Measurements from ENCODE around the gene UNKL. TPM values are rescaled to one million over a fixed set of nuclear protein-coding genes. Genes with fewer than 3 reads are reported as not detected.

The UNKL gene
- total RNA-seq, 1 donor from 2014 or later: 144 TPM

DNA sequence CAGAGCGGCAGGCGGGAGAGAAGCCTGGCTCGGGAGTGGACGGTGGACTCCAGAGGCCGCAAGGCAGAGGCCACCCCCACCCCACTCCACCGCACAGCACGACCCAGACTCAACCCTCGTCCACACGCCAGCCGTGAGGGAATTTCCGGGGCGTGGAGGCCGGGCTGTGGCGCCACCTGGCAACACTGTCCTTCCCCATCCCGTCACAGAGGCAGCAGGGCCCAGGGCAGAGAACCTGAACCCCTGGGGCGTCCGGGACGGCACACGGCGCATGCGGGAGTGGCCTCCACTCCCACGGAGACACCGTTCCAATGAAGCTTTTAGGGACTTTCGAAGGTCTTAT lies 39.2 kb downstream of the UNKL start:
- no peak overlapping the region for H3K27ac ChIP-seq
- H3K27me3 ChIP-seq: no peaks in the 10 kb centered on the region
- TF ChIP-seq, protein P1, sequence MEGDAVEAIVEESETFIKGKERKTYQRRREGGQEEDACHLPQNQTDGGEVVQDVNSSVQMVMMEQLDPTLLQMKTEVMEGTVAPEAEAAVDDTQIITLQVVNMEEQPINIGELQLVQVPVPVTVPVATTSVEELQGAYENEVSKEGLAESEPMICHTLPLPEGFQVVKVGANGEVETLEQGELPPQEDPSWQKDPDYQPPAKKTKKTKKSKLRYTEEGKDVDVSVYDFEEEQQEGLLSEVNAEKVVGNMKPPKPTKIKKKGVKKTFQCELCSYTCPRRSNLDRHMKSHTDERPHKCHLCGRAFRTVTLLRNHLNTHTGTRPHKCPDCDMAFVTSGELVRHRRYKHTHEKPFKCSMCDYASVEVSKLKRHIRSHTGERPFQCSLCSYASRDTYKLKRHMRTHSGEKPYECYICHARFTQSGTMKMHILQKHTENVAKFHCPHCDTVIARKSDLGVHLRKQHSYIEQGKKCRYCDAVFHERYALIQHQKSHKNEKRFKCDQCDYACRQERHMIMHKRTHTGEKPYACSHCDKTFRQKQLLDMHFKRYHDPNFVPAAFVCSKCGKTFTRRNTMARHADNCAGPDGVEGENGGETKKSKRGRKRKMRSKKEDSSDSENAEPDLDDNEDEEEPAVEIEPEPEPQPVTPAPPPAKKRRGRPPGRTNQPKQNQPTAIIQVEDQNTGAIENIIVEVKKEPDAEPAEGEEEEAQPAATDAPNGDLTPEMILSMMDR (IDR thresholded peaks at IDR 0.05): no peak
- H3K4me3 ChIP-seq: no peak overlapping the region
- intact Hi-C loops (cut with DNase I): no loop called here
- no peak for DNase-seq (ENCODE audit: low spot score in 2 of 2)
- peaks cover 11 to 15% of the 10 kb centered on the region in 2 donors for H3K4me1 ChIP-seq
- no peaks in the 10 kb centered on the region for H3K9me3 ChIP-seq
- peaks cover 16 to 18% of the 10 kb centered on the region in 2 donors for H3K36me3 ChIP-seq

DNA sequence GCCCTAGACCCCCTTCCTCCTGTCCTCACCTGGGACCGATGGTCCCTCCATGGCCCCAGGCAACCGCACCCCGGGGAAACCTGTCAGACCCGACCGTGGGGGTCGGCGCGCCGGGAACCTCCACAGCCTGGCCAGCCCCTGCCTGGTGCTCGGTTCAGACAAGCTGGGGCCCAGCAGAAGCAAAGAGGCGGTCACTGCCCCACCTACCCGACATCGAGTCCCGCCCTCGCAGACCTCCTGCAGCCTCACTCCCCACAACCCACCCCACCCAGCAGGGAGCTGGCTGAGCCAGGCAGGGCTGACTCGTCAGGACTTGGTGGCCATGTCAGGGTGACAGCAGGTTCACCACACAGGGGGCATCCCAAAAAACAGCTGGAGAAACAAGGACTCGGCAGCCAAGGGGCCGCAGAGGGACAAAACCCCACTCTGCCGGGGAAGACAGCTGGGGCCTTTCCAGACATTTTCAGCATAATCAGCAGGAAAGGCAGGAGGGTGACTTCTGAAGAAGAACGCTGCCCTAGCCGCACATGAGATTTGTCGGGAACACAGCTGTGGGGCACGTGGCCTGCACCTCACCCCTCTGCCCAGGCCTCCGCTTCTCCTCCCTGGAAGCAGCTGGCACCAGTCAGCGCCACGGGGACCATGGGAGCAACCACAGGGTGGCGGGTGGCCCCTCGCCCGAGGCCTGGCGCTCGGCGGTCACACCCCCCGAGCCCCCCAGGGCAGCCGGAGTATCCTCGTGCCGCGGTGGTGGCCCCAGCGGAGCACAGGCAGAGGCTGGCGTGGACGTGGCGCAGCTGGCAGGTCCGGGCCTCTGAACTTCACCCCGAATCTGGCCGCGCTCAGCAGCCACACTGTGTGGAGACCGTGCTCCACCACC lies 39.8 kb downstream of the UNKL start:
- peaks cover 22 to 24% of the 10 kb centered on the region in 2 donors for H3K36me3 ChIP-seq
- H3K27ac ChIP-seq: no peak overlapping the region
- H3K4me1 ChIP-seq: peaks cover 7 to 12% of the 10 kb centered on the region in 2 donors
- no peaks in the 10 kb centered on the region for H3K9me3 ChIP-seq
- H3K4me3 ChIP-seq: no peak overlapping the region
- intact Hi-C loops (cut with DNase I): no loop called here
- no peaks in the 10 kb centered on the region for H3K27me3 ChIP-seq
- DNase-seq (ENCODE audit: low spot score in 2 of 2): no peak
- TF ChIP-seq, protein P1 (IDR thresholded peaks at IDR 0.05): no peak

DNA sequence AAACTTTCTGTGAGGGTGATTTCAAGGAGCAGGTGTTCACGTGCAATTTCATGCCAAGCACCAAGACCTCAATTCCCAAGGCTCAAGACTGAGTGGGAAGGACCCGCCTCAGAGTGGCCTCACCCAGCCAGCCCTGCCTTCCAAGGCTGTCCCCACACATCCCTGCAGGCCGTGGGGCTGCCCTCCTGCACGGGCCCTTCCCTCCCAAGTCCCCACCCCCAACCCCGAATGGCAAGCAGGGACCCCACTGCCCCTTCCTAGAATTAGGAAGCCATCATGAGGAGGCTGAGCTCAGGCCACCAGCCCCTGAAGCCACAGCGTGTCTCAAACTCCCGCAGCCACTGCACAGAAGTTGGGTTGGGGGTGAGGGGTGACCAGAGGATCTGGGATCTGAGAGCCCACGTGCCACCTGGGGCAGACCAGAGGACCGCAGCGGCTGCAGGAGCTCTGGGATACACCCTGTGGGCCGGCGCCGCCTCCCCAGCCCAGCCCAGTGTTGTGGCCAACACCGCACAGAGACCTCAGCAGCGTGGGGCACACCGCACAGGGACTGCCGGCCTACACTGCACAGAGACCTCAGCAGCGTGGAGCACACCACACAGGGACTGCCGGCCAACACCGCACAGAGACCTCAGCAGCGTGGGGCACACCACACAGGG lies 42.1 kb downstream of the UNKL start:
- peaks cover 28 to 30% of the 10 kb centered on the region in 2 donors for H3K36me3 ChIP-seq
- H3K4me3 ChIP-seq: no peak overlapping the region
- no peaks in the 10 kb centered on the region for H3K27me3 ChIP-seq
- no peaks in the 10 kb centered on the region for H3K4me1 ChIP-seq
- TF ChIP-seq, protein P1 (IDR thresholded peaks at IDR 0.05): no peak
- no peak overlapping the region for H3K27ac ChIP-seq
- no peak for DNase-seq (ENCODE audit: low spot score in 2 of 2)
- no peaks in the 10 kb centered on the region for H3K9me3 ChIP-seq
- intact Hi-C loops (cut with DNase I): no loop called here

DNA sequence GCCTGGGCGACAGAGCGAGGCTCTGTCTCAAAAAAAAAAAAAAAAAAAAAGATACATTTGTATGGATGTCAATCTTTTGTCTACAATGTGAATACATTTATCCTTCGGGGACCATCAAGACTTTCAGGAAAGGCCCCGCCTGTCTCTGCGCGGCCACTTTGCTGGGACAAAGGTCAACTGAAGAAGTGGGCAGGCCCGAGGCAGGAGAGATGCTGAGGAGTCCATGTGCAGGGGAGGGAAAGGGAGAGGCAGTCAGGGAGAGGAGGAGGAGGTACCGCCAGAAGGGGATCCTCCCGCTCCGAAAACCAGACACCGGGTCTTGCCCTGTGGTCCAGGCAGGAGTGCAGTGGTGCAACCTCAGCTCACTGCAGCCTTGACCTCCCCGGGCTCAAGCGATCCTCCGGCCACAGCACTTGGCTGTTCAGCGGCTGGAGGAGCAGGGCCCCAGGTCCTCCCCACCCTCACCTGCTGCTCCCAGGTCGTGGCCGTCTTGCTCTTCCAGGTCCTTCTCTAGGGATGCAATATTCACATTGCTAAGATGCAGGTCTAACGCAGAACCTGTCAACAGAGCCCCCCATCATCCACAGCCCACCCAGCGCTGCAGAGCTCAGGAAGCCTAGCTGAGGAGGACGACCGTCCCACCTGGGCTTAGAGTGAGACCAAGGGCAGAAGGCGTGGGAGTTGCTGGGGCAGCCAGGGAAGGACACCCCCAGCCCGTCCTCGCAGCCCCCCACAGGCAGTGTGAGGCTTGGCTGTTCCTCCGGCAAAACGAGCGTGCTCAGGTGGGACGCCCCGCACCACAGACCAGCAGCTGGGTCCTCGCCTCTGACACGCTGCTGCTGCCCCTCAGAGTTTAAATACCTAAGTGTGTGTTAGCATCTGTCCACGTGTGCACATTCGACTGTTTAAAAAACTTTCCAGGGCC lies 43.2 kb downstream of the UNKL start:
- Histone ChIP-seq H3K27ac (no peak overlapping the region), H3K4me1 (no peaks in the 10 kb centered on the region), H3K4me3 (no peak overlapping the region), H3K27me3 (no peaks in the 10 kb centered on the region), H3K36me3 (peaks cover 32 to 33% of the 10 kb centered on the region in 2 donors), H3K9me3 (no peaks in the 10 kb centered on the region)
- DNase-seq (ENCODE audit: low spot score in 2 of 2): no peak
- intact Hi-C loops (cut with DNase I): no loop called here
- TF ChIP-seq, protein P1 (IDR thresholded peaks at IDR 0.05): no peak

DNA sequence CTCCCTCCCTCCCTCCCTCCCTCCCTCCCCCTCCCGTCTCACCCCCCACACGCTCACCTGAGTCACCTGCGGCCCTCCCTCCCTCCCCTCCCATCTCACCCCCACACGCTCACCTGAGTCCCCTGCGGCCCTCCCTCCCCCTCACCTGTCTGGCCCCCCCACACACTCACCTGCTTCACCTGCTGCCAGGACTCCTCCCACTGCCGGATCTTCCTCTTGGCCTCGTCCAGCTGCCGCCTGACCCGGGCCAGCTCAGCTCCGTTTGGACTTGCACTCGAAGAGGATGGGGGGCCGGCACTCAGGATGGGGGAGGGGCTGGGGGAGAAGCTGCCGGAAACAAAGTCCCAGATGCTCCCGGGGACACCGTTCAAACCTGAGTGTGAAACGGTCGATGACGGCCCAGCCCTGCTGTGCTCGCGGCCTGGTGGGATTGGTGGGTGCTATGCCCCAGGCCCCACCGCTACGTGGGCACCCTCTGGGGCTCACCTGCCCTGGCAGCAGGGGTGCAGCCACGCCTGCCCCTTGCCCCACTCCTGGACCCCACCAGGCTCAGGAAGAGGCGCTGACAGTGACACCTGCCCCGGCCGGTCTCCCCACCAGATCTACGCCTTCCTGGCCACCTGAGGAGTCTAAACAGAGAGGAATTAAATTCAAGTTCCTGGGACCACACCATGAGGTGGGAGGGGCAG lies 46.9 kb downstream of the UNKL start:
- no peaks in the 10 kb centered on the region for H3K4me1 ChIP-seq
- no peak for DNase-seq (ENCODE audit: low spot score in 2 of 2)
- H3K9me3 ChIP-seq: no peaks in the 10 kb centered on the region
- H3K27me3 ChIP-seq: no peaks in the 10 kb centered on the region
- intact Hi-C loops (cut with DNase I): no loop called here
- TF ChIP-seq, protein P1 (IDR thresholded peaks at IDR 0.05): no peak
- peaks cover 51 to 57% of the 10 kb centered on the region in 2 donors for H3K36me3 ChIP-seq
- no peak overlapping the region for H3K4me3 ChIP-seq
- no peak overlapping the region for H3K27ac ChIP-seq

Measured in ascending aorta (tissue), 2 donors.